CMK (cell line): ENCODE data around the gene ODC1.
"Not testable (repeated sequence)": the region's sequence is repeated elsewhere in the genome, so short reads cannot be mapped to it uniquely, and the experiment has no call there.

Experiments
- DNase-seq: peaks from one replicate; pipeline ENCODE4 v3.0.0-alpha.2; 2010; ENCODE audit warnings: low read depth

Gene ODC1

GRCh38 chr2:10452956-10453904 lies 5.1 kb upstream of the ODC1 start:
- DNase-seq: no peak

GRCh38 chr2:10452312-10452711 lies 4.2 kb upstream of the ODC1 start:
- no peak for DNase-seq

GRCh38 chr2:10451819-10452218 lies 3.7 kb upstream of the ODC1 start:
- no peak for DNase-seq

GRCh38 chr2:10449838-10450691 lies 1.9 kb upstream of the ODC1 start:
- DNase-seq: no peak

GRCh38 chr2:10449486-10449831 lies 1.3 kb upstream of the ODC1 start:
- DNase-seq: no peak

- DNase-seq: no peak
These were observed 704 bp upstream of the ODC1 start for GRCh38 chr2:10448576-10449485.

GRCh38 chr2:10447300-10447894 lies 730 bp downstream of the ODC1 start:
- no peak for DNase-seq

- no peak for DNase-seq
These were observed 1.5 kb downstream of the ODC1 start for GRCh38 chr2:10446631-10447030.

GRCh38 chr2:10444463-10444862 lies 3.7 kb downstream of the ODC1 start:
- DNase-seq: no peak

GRCh38 chr2:10442469-10443126 lies 5.5 kb downstream of the ODC1 start:
- not testable (repeated sequence) for DNase-seq

GRCh38 chr2:10441948-10442347 lies 6.2 kb downstream of the ODC1 start:
- no peak for DNase-seq

GRCh38 chr2:10440736-10441135 lies 7.4 kb downstream of the ODC1 start:
- no peak for DNase-seq

GRCh38 chr2:10439971-10440370 lies 8.2 kb downstream of the ODC1 start:
- no peak for DNase-seq

GRCh38 chr2:10439185-10439879 lies 8.8 kb downstream of the ODC1 start:
- DNase-seq: no peak

GRCh38 chr2:10438688-10439087 lies 9.4 kb downstream of the ODC1 start:
- no peak for DNase-seq

GRCh38 chr2:10437806-10438205 lies 10.3 kb downstream of the ODC1 start:
- no peak for DNase-seq

GRCh38 chr2:10436583-10437110 lies 11.5 kb downstream of the ODC1 start:
- DNase-seq: no peak

- no peak for DNase-seq
These were observed 12.3 kb downstream of the ODC1 start for GRCh38 chr2:10435820-10436204.

- DNase-seq: no peak
These were observed 13.0 kb downstream of the ODC1 start for GRCh38 chr2:10434886-10435819.
